ENCODE measurements around the gene RFX7.

GRCh38 chr15:56126409-56126808 lies 117.3 kb downstream of the RFX7 start:
- no peak for TF ChIP-seq POLR2A (IDR thresholded peaks at IDR 0.05)
- TF ChIP-seq, protein P1, sequence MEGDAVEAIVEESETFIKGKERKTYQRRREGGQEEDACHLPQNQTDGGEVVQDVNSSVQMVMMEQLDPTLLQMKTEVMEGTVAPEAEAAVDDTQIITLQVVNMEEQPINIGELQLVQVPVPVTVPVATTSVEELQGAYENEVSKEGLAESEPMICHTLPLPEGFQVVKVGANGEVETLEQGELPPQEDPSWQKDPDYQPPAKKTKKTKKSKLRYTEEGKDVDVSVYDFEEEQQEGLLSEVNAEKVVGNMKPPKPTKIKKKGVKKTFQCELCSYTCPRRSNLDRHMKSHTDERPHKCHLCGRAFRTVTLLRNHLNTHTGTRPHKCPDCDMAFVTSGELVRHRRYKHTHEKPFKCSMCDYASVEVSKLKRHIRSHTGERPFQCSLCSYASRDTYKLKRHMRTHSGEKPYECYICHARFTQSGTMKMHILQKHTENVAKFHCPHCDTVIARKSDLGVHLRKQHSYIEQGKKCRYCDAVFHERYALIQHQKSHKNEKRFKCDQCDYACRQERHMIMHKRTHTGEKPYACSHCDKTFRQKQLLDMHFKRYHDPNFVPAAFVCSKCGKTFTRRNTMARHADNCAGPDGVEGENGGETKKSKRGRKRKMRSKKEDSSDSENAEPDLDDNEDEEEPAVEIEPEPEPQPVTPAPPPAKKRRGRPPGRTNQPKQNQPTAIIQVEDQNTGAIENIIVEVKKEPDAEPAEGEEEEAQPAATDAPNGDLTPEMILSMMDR (IDR thresholded peaks at IDR 0.05) = no peak

All from Peyer's patch (tissue), 4 donors.